Astrocyte of the hippocampus (primary cell): Measurements from ENCODE around the gene ING2.
"Not testable (repeated sequence)": the region's sequence is repeated elsewhere in the genome, so short reads cannot be mapped to it uniquely, and the experiment has no call there.

ENCODE experiments used
- DNase-seq: peaks from one replicate; pipeline ENCODE4 v3.0.0; 2011; ENCODE audit warnings: low read depth, low spot score

ING2 gene

GRCh38 chr4:183504930-183505610 is at the start of gene ING2:
ING2 (plus strand) TSS chr4:183505058; CDS start chr4:183505196, 138 bp downstream.
- DNase-seq: no peak

GRCh38 chr4:183455431-183456195 is 49.2 kb upstream of the ING2 start:
- DNase-seq: no peak

- no peak for DNase-seq
Measured at GRCh38 chr4:183458005-183458404, 46.9 kb upstream of the ING2 start.

GRCh38 chr4:183463903-183464619 is 40.8 kb upstream of the ING2 start:
- not testable (repeated sequence) for DNase-seq

- DNase-seq: not testable (repeated sequence)
Measured at GRCh38 chr4:183465879-183466278, 39.0 kb upstream of the ING2 start.

GRCh38 chr4:183467246-183467645 is 37.6 kb upstream of the ING2 start:
- no peak for DNase-seq

- DNase-seq: peak; percentile 41
Measured at GRCh38 chr4:183468210-183469095, 36.4 kb upstream of the ING2 start.

- DNase-seq: no peak
Measured at GRCh38 chr4:183469285-183469684, 35.6 kb upstream of the ING2 start.

- no peak for DNase-seq
Measured at GRCh38 chr4:183469936-183470335, 34.9 kb upstream of the ING2 start.

- DNase-seq: no peak
Measured at GRCh38 chr4:183470821-183471220, 34.0 kb upstream of the ING2 start.

- peak; percentile 87 for DNase-seq
Measured at GRCh38 chr4:183471946-183472708, 32.7 kb upstream of the ING2 start.

GRCh38 chr4:183478123-183478522 is 26.7 kb upstream of the ING2 start:
- no peak for DNase-seq

GRCh38 chr4:183478926-183479325 is 25.9 kb upstream of the ING2 start:
- DNase-seq: no peak

- not testable (repeated sequence) for DNase-seq
Measured at GRCh38 chr4:183482515-183483095, 22.3 kb upstream of the ING2 start.

GRCh38 chr4:183483997-183484396 is 20.9 kb upstream of the ING2 start:
- DNase-seq: no peak

- DNase-seq: no peak
Measured at GRCh38 chr4:183485411-183486160, 19.3 kb upstream of the ING2 start.

GRCh38 chr4:183492791-183493222 is 12.1 kb upstream of the ING2 start:
- DNase-seq: peak; percentile 22

GRCh38 chr4:183493246-183493645 is 11.6 kb upstream of the ING2 start:
- no peak for DNase-seq

GRCh38 chr4:183495184-183495583 is 9.7 kb upstream of the ING2 start:
- no peak for DNase-seq
